Mesenchymal stem cell (in vitro differentiated cells and primary cell): ENCODE data around the gene NDFIP2.
A peak's percentile ranks its signal among the peaks of the same experiment; 100 is the strongest.

ENCODE experiments used
- DNase-seq: peaks from one replicate; pipeline ENCODE4 v3.0.0-alpha.2; 2013
- H2AFZ ChIP-seq: one replicate; pipeline ENCODE4 v1.6.1; 2013; ENCODE audit warnings: low read depth, mild to moderate bottlenecking, control low read depth, inconsistent platforms, low read length, moderate library complexity
- H2AK5ac ChIP-seq: 2 replicates; pipeline ENCODE4 v1.6.1; 2013; ENCODE audit warnings: low read length, moderate library complexity, mild to moderate bottlenecking, inconsistent platforms; ENCODE audit not compliant: severe bottlenecking
- H2BK120ac ChIP-seq: one replicate; pipeline ENCODE4 v1.6.1; 2013; ENCODE audit warnings: low read depth, mild to moderate bottlenecking, inconsistent platforms, low read length, moderate library complexity
- H2BK12ac ChIP-seq, 2 experiments: one replicate each; pipeline ENCODE4 v1.6.1; 2013; ENCODE audit warnings: inconsistent platforms in 2 of 2, low read length in 2 of 2, mild to moderate bottlenecking in 2 of 2, moderate library complexity in 2 of 2, control low read depth in 1 of 2
- H2BK15ac ChIP-seq: one replicate; pipeline ENCODE4 v1.6.1; 2013; ENCODE audit warnings: mild to moderate bottlenecking, low read depth, inconsistent platforms; ENCODE audit not compliant: poor library complexity, severe bottlenecking
- H2BK5ac ChIP-seq: 2 replicates; pipeline ENCODE4 v1.6.1; 2013; ENCODE audit warnings: low read depth, mild to moderate bottlenecking, low read length, control low read depth, inconsistent platforms; ENCODE audit not compliant: poor library complexity, severe bottlenecking
- H3K14ac ChIP-seq, 2 experiments: one replicate each; pipeline ENCODE4 v1.6.1; 2013; ENCODE audit warnings: inconsistent platforms in 2 of 2, low read length in 2 of 2, control low read depth in 1 of 2, mild to moderate bottlenecking in 1 of 2, moderate library complexity in 1 of 2
- H3K18ac ChIP-seq, 2 experiments: one replicate each; pipeline ENCODE4 v1.6.1; 2013; ENCODE audit warnings: inconsistent platforms in 2 of 2, low read length in 2 of 2, control low read depth in 1 of 2, low read depth in 1 of 2, mild to moderate bottlenecking in 1 of 2
- H3K23ac ChIP-seq, 2 experiments: one replicate each; pipeline ENCODE4 v1.6.1; 2013; ENCODE audit warnings: inconsistent platforms in 2 of 2, low read length in 2 of 2, mild to moderate bottlenecking in 2 of 2, moderate library complexity in 2 of 2, control low read depth in 1 of 2
- H3K27ac ChIP-seq: 2 replicates; pipeline ENCODE4 v1.5.1; 2013; ENCODE audit warnings: mild to moderate bottlenecking, moderate library complexity, low read length, control low read depth, inconsistent platforms; ENCODE audit not compliant: poor library complexity, severe bottlenecking
- H3K27me3 ChIP-seq, 2 experiments: 2 replicates each; pipeline versions ENCODE4 v1.6.1 to v1.7.0; 2013; ENCODE audit warnings: low read length in 2 of 2, mild to moderate bottlenecking in 2 of 2, moderate library complexity in 2 of 2, control low read depth in 1 of 2, inconsistent platforms in 1 of 2; ENCODE audit not compliant: control insufficient read depth in 1 of 2, insufficient read depth in 1 of 2
- H3K36me3 ChIP-seq, 2 experiments: 2 replicates each; pipeline versions ENCODE4 v1.6.1 to v1.7.0; 2013; ENCODE audit warnings: low read length in 2 of 2, control low read depth in 1 of 2, inconsistent platforms in 1 of 2, low read depth in 1 of 2, mild to moderate bottlenecking in 1 of 2; ENCODE audit not compliant: insufficient read depth in 2 of 2, control insufficient read depth in 1 of 2
- H3K4ac ChIP-seq, 2 experiments: one replicate each; pipeline ENCODE4 v1.6.1; 2013; ENCODE audit warnings: inconsistent platforms in 2 of 2, low read length in 2 of 2, mild to moderate bottlenecking in 2 of 2, moderate library complexity in 2 of 2, control low read depth in 1 of 2, low read depth in 1 of 2
- H3K4me1 ChIP-seq: 2 replicates; pipeline ENCODE4 v1.6.1; 2013; ENCODE audit warnings: low read depth, low read length, control low read depth; ENCODE audit not compliant: control insufficient read depth, insufficient read depth
- H3K4me2 ChIP-seq: 2 replicates; pipeline ENCODE4 v1.6.1; 2013; ENCODE audit warnings: low read length, mild to moderate bottlenecking, inconsistent platforms; ENCODE audit not compliant: poor library complexity, severe bottlenecking
- H3K4me3 ChIP-seq, 2 experiments: 2 replicates each; pipeline versions ENCODE4 v1.5.1 to v1.7.0; 2013; ENCODE audit warnings: low read length in 2 of 2, mild to moderate bottlenecking in 2 of 2, control low read depth in 1 of 2, low read depth in 1 of 2; ENCODE audit not compliant: insufficient read depth in 1 of 2
- H3K79me1 ChIP-seq: replicated peaks from 2 replicates; pipeline ENCODE4 v1.6.1; 2013; ENCODE audit warnings: mild to moderate bottlenecking, control low read depth, low read length, inconsistent platforms; ENCODE audit not compliant: poor library complexity, severe bottlenecking
- H3K9ac ChIP-seq: 2 replicates; pipeline ENCODE4 v1.7.0; 2013; ENCODE audit warnings: mild to moderate bottlenecking, low read length, moderate library complexity
- H3K9me3 ChIP-seq: 2 replicates; pipeline ENCODE4 v1.7.0; 2013; ENCODE audit warnings: mild to moderate bottlenecking, low read length; ENCODE audit not compliant: control insufficient read depth
- H4K8ac ChIP-seq: one replicate; pipeline ENCODE4 v1.6.1; 2013; ENCODE audit warnings: inconsistent platforms, mild to moderate bottlenecking, low read length, moderate library complexity
- H4K91ac ChIP-seq: one replicate; pipeline ENCODE4 v1.6.1; 2013; ENCODE audit warnings: mild to moderate bottlenecking, low read length, inconsistent platforms
- WGBS: methylation state at CpG from one replicate; pipeline ENCODE4 v1.1.7; 2013; ENCODE audit warnings: mixed read lengths; 5-methylcytosine and 5-hydroxymethylcytosine counted together

NDFIP2 gene

GRCh38 chr13:79457948-79458347 lies 23.0 kb upstream of the NDFIP2 start:
- H3K4me2 ChIP-seq, result no peak overlapping the region
- no peak overlapping the region for H2BK15ac ChIP-seq

GRCh38 chr13:79458436-79458835 lies 22.5 kb upstream of the NDFIP2 start:
- H2AK5ac ChIP-seq, result no peak overlapping the region
- H2BK120ac ChIP-seq, result no peak overlapping the region
- no peaks in the 10 kb centered on the region for H3K9me3 ChIP-seq
- H2BK12ac ChIP-seq, result no peak overlapping the region
- H4K8ac ChIP-seq, result no peak overlapping the region
- H3K4me2 ChIP-seq, result no peak overlapping the region
- H2BK15ac ChIP-seq, result no peak overlapping the region
- H3K36me3 ChIP-seq, result no peaks in the 10 kb centered on the region
- no peak overlapping the region for H2AFZ ChIP-seq
- H3K14ac ChIP-seq, result no peak overlapping the region
- H3K79me1 ChIP-seq, result no peaks in the 10 kb centered on the region
- H3K4ac ChIP-seq, result no peak overlapping the region
- peak; percentile 41 for DNase-seq
- H3K27ac ChIP-seq, result no peak overlapping the region
- WGBS, result 80% methylated on average over 1 of the region's 2 CpGs
- H3K4me3 ChIP-seq, result no peak overlapping the region
- H3K4me1 ChIP-seq, result no peaks in the 10 kb centered on the region
- H4K91ac ChIP-seq, result no peak overlapping the region
- no peak overlapping the region for H2BK5ac ChIP-seq
- peak overlapping the region; percentile 44 for H3K9ac ChIP-seq
- no peak overlapping the region for H3K18ac ChIP-seq
- H3K23ac ChIP-seq, result no peak overlapping the region
- no peaks in the 10 kb centered on the region for H3K27me3 ChIP-seq

More at GRCh38 chr13:79457948-79458347, 23.0 kb upstream of the NDFIP2 start:
- Histone ChIP-seq H3K9ac (peak overlapping the region; percentile 53), H3K9me3 (no peaks in the 10 kb centered on the region), H3K36me3 (no peaks in the 10 kb centered on the region), H2BK5ac (no peak overlapping the region), H2BK12ac (no peak overlapping the region), H3K14ac (no peak overlapping the region), H3K27me3 (no peaks in the 10 kb centered on the region), H3K23ac (no peak overlapping the region), H3K18ac (no peak overlapping the region), H3K27ac (no peak overlapping the region), H3K4me3 (no peak overlapping the region), H4K91ac (no peak overlapping the region), H3K79me1 (no peaks in the 10 kb centered on the region), H2AFZ (no peak overlapping the region), H4K8ac (no peak overlapping the region), H3K4ac (no peak overlapping the region), H2BK120ac (no peak overlapping the region), H3K4me1 (no peaks in the 10 kb centered on the region), H2AK5ac (no peak overlapping the region)
- DNase-seq, result peak; percentile 91
- WGBS, result 20% methylated on average over 2 of the region's 2 CpGs

GRCh38 chr13:79459906-79460305 lies 21.0 kb upstream of the NDFIP2 start:
- no peak overlapping the region for H2AFZ ChIP-seq

GRCh38 chr13:79462895-79463294 lies 18.1 kb upstream of the NDFIP2 start:
- no peak overlapping the region for H2BK5ac ChIP-seq
- H3K14ac ChIP-seq, result no peak overlapping the region
- H2BK15ac ChIP-seq, result no peak overlapping the region
- no peak overlapping the region for H2BK120ac ChIP-seq
- no peak overlapping the region for H2AFZ ChIP-seq
- no peaks in the 10 kb centered on the region for H3K79me1 ChIP-seq
- no peaks in the 10 kb centered on the region for H3K36me3 ChIP-seq
- no peaks in the 10 kb centered on the region for H3K4me1 ChIP-seq
- no peaks in the 10 kb centered on the region for H3K27me3 ChIP-seq
- no peak overlapping the region for H4K91ac ChIP-seq
- H4K8ac ChIP-seq, result no peak overlapping the region
- H2BK12ac ChIP-seq, result no peak overlapping the region
- H3K4ac ChIP-seq, result no peak overlapping the region
- H3K23ac ChIP-seq, result no peak overlapping the region
- no peak overlapping the region for H3K4me3 ChIP-seq
- no peak overlapping the region for H3K4me2 ChIP-seq
- H3K9ac ChIP-seq, result no peak overlapping the region
- H2AK5ac ChIP-seq, result no peak overlapping the region
- no peak overlapping the region for H3K18ac ChIP-seq
- no peaks in the 10 kb centered on the region for H3K9me3 ChIP-seq
- no peak for DNase-seq
- no peak overlapping the region for H3K27ac ChIP-seq

More at GRCh38 chr13:79459906-79460305, 21.0 kb upstream of the NDFIP2 start:
- Histone ChIP-seq H3K4me1 (no peaks in the 10 kb centered on the region), H3K4ac (no peak overlapping the region), H3K9ac (no peak overlapping the region), H3K79me1 (no peaks in the 10 kb centered on the region), H3K4me2 (no peak overlapping the region), H2AK5ac (no peak overlapping the region), H3K27me3 (no peaks in the 10 kb centered on the region), H4K91ac (no peak overlapping the region), H3K36me3 (no peaks in the 10 kb centered on the region), H3K23ac (no peak overlapping the region), H3K4me3 (no peak overlapping the region), H3K14ac (no peak overlapping the region), H3K18ac (no peak overlapping the region), H2BK5ac (no peak overlapping the region), H2BK120ac (no peak overlapping the region), H2BK15ac (no peak overlapping the region), H2BK12ac (no peak overlapping the region), H4K8ac (no peak overlapping the region), H3K9me3 (no peaks in the 10 kb centered on the region), H3K27ac (no peak overlapping the region)
- DNase-seq, result no peak
- WGBS, result 85% methylated on average over 2 of the region's 3 CpGs
